DND-41 (cell line): ENCODE data around the gene G6PD.

ENCODE experiments used
- CTCF ChIP-seq: IDR thresholded peaks from 2 replicates; pipeline ENCODE4 v1.5.1; 2012; ENCODE audit warnings: borderline replicate concordance, low read length, moderate library complexity, mild to moderate bottlenecking; ENCODE audit not compliant: poor library complexity, severe bottlenecking; ENCODE audit errors: extremely low read depth
- EZH2 ChIP-seq: IDR thresholded peaks from 3 replicates; pipeline ENCODE4 v1.6.1; 2012; ENCODE audit warnings: borderline replicate concordance, low read depth, mild to moderate bottlenecking, moderate library complexity, low read length, inconsistent platforms; ENCODE audit not compliant: severe bottlenecking

GRCh38 chrX:154511761-154512160 lies 34.9 kb downstream of the G6PD start:
- no peak for TF ChIP-seq CTCF
- no peak for TF ChIP-seq EZH2
